Fibroblast of lung (primary cell): ENCODE results near the gene ZDHHC8. TPM values are rescaled to one million over a fixed set of nuclear protein-coding genes. Genes with fewer than 3 reads are reported as not detected.

Experiments
- DNase-seq, 2 donors: peaks; one replicate each; pipeline versions ENCODE4 v3.0.0 to v3.0.0-alpha.2; 2010; ENCODE audit warnings: low read depth in 2 of 2
- H2AFZ ChIP-seq: 2 replicates; pipeline ENCODE4 v1.5.1; 2012; ENCODE audit warnings: low read length, control low read depth, inconsistent platforms
- H3K27ac ChIP-seq: 2 replicates; pipeline ENCODE4 v1.5.1; 2011; ENCODE audit warnings: low read length, control low read depth; ENCODE audit not compliant: insufficient read depth
- H3K27me3 ChIP-seq: 2 replicates; pipeline ENCODE4 v1.5.1; 2011; ENCODE audit warnings: mild to moderate bottlenecking, low read length; ENCODE audit not compliant: control insufficient read depth, insufficient read depth
- H3K36me3 ChIP-seq: 2 replicates; pipeline ENCODE4 v1.5.1; 2011; ENCODE audit warnings: low read length; ENCODE audit not compliant: control insufficient read depth, insufficient read depth
- H3K4me1 ChIP-seq: 2 replicates; pipeline ENCODE4 v1.5.1; 2011; ENCODE audit warnings: low read length; ENCODE audit not compliant: control insufficient read depth, insufficient read depth; ENCODE audit errors: extremely low read depth
- H3K4me2 ChIP-seq: 2 replicates; pipeline ENCODE4 v1.5.1; 2011; ENCODE audit warnings: low read length, control low read depth; ENCODE audit not compliant: insufficient read depth; ENCODE audit errors: extremely low read depth
- H3K4me3 ChIP-seq, 4 experiments: fragments of 200-600 bp in 1 of 4; sonication (generic) in 1 of 4; replicated peaks in 1 of 4; 2 replicates each; pipeline ENCODE4 v1.5.1; 2011 to 2016; ENCODE audit warnings: low read length in 4 of 4, low read depth in 3 of 4, mild to moderate bottlenecking in 3 of 4, control low read depth in 2 of 4, inconsistent platforms in 1 of 4, mixed read lengths in 1 of 4; ENCODE audit not compliant: insufficient read depth in 1 of 4; ENCODE audit errors: control extremely low read depth in 1 of 4
- H3K79me2 ChIP-seq: 2 replicates; pipeline ENCODE4 v1.5.1; 2012; ENCODE audit warnings: mild to moderate bottlenecking, low read length, inconsistent platforms; ENCODE audit not compliant: control insufficient read depth, insufficient read depth
- H3K9ac ChIP-seq: 2 replicates; pipeline ENCODE4 v1.5.1; 2011; ENCODE audit warnings: mild to moderate bottlenecking, low read length, control low read depth; ENCODE audit not compliant: insufficient read depth
- H3K9me3 ChIP-seq: 2 replicates; pipeline ENCODE4 v1.5.1; 2012; ENCODE audit warnings: low read depth, low read length; ENCODE audit not compliant: control insufficient read depth, insufficient read depth
- H4K20me1 ChIP-seq: 2 replicates; pipeline ENCODE4 v1.5.1; 2011; ENCODE audit warnings: low read length; ENCODE audit not compliant: control insufficient read depth, insufficient read depth; ENCODE audit errors: extremely low read depth
- EZH2 ChIP-seq: IDR thresholded peaks from 2 replicates; pipeline ENCODE4 v1.5.1; 2012; ENCODE audit warnings: low read length, control low read depth, mild to moderate bottlenecking; ENCODE audit errors: missing control alignments
- polyA plus RNA-seq, 2 donors: library from polyadenylated mRNA; depleted of rRNA in 1 of 2; stranded (reverse) in 1 of 2; unstranded in 1 of 2; fragments of >200 nt; gene quantifications; 2 replicates each; pipeline ENCODE4 v1.2.1, GENCODE V29; 2011 to 2012; ENCODE audit warnings: missing spikeins in 1 of 2
- total RNA-seq: library from RNA; depleted of rRNA; stranded (reverse); fragments of >200 nt; gene quantifications from 2 replicates; pipeline ENCODE4 v1.2.1, GENCODE V29; 2014
- TF ChIP-seq, protein P1 (sequence below), 2 donors: IDR thresholded peaks in 1 of 2; conservative IDR thresholded peaks in 1 of 2; 1 replicate in 1 of 2; 2 replicates in 1 of 2; pipeline ENCODE4 v1.5.1; 2011 to 2012; ENCODE audit warnings: low read length in 2 of 2, control low read depth in 1 of 2, inconsistent platforms in 1 of 2, low read depth in 1 of 2, mild to moderate bottlenecking in 1 of 2

The ZDHHC8 gene
- total and polyA plus RNA-seq, 2 donors (not counting 1 experiment from before 2014, with no cell fraction given), result 6.6 to 26.2 TPM

DNA sequence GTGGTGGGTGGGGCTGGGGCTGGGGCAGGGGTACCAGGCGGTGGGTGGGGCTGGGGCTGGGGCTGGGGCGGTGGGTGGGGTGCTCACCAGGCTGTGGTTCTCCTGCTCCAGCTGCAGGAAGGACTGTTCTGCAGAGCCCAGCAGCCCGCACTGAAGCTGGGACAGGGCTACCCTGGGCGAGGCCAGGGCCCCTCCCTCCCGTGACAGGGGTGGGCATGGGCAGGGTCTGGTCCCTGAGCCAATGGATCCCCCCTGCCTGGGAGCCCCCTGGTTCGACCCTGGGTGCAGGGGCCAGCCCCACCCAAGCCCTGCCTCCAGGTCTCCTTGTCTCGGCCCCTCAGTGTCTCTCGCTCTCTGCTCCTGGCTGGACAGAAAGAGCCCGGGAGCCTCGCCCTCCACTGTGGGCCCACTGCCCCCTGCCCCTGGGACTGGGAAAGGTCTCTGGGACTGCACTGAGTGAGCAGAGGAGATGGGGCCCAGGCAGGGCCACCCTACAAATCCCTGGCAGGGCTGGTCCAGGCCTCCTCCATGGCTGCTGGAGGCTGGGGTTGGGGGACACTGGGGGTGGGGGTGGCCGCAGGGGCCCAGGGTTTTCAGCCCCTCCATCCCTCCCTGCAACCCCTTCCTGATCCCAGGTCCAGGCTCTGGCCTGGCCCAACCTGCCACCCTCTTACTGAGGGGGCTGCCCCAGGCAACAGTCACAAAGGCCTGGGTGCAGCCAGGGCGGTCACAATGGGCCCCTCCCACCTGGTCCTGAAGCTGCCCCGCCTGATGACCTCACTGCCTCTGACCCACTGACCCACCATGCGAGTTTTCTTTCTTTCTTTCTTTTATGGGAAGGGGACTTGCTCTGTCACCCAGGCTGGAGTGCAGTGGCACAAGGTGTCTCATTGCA, 19.0 kb downstream of the ZDHHC8 start, which contains the start of gene CCDC188:
TSS of gene CCDC188 (minus strand) at position 675 of the 895 bp plus-strand sequence. CDS start at position 606, 69 bp downstream.
- Histone ChIP-seq H3K4me1 (no peaks in the 10 kb centered on the region), H2AFZ (no peak within 1 kb of the TSS), H3K4me3 (no peak within 1 kb of the TSS), H3K9me3 (no peaks in the 10 kb centered on the region), H4K20me1 (no peaks in the 10 kb centered on the region), H3K27ac (no peak within 1 kb of the TSS), H3K9ac (no peak within 1 kb of the TSS), H3K4me2 (no peak within 1 kb of the TSS), H3K36me3 (no peaks in the 10 kb centered on the region), H3K79me2 (no peaks in the 10 kb centered on the region), H3K27me3 (no peaks in the 10 kb centered on the region)
- DNase-seq, result no peak
- TF ChIP-seq, protein P1, sequence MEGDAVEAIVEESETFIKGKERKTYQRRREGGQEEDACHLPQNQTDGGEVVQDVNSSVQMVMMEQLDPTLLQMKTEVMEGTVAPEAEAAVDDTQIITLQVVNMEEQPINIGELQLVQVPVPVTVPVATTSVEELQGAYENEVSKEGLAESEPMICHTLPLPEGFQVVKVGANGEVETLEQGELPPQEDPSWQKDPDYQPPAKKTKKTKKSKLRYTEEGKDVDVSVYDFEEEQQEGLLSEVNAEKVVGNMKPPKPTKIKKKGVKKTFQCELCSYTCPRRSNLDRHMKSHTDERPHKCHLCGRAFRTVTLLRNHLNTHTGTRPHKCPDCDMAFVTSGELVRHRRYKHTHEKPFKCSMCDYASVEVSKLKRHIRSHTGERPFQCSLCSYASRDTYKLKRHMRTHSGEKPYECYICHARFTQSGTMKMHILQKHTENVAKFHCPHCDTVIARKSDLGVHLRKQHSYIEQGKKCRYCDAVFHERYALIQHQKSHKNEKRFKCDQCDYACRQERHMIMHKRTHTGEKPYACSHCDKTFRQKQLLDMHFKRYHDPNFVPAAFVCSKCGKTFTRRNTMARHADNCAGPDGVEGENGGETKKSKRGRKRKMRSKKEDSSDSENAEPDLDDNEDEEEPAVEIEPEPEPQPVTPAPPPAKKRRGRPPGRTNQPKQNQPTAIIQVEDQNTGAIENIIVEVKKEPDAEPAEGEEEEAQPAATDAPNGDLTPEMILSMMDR (conservative IDR thresholded peaks at IDR 0.05 in 1 of 2, IDR thresholded peaks at IDR 0.05 in 1 of 2; ENCODE audit: low read depth in 1 of 2, low read length in 2 of 2), result no peak
- TF ChIP-seq EZH2, result no peak

GRCh38 chr22:20151276-20151588, 19.6 kb downstream of the ZDHHC8 start:
- no peaks in the 10 kb centered on the region for H3K36me3 ChIP-seq
- H3K4me2 ChIP-seq, result no peak overlapping the region
- no peaks in the 10 kb centered on the region for H3K79me2 ChIP-seq
- DNase-seq, result no peak
- no peak overlapping the region for H2AFZ ChIP-seq
- H4K20me1 ChIP-seq, result no peaks in the 10 kb centered on the region
- no peak overlapping the region for H3K9ac ChIP-seq
- TF ChIP-seq EZH2, result no peak
- no peak overlapping the region for H3K4me3 ChIP-seq
- H3K9me3 ChIP-seq, result no peaks in the 10 kb centered on the region
- no peak overlapping the region for H3K27ac ChIP-seq
- no peaks in the 10 kb centered on the region for H3K27me3 ChIP-seq
- H3K4me1 ChIP-seq, result no peaks in the 10 kb centered on the region

DNA sequence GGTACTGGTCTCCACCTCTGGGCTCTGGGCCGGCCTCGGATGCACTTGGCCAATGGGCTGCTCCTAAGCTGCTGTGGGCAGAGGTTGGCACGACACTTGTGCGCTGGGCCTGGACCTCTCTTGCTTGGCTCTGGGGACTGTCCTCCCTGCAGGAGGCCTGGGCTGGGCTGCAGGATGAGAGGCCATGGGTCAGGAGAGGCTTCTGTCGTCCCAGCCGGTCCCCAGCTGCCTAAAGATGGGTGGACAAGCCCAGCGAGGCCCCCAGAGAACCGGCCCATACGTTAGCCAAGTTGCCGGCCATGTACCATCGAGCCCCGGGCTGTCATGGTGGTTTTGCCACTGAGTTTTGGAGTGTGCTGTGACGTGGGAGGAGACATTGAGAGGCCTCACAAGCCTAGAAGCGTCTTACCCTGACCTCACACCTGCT, 20.9 kb downstream of the ZDHHC8 start:
- no peaks in the 10 kb centered on the region for H3K36me3 ChIP-seq
- H3K4me3 ChIP-seq, result no peak overlapping the region
- no peak overlapping the region for H3K27ac ChIP-seq
- H2AFZ ChIP-seq, result no peak overlapping the region
- H3K79me2 ChIP-seq, result no peaks in the 10 kb centered on the region
- no peak overlapping the region for H3K9ac ChIP-seq
- DNase-seq, result no peak
- TF ChIP-seq, protein P1 (conservative IDR thresholded peaks at IDR 0.05 in 1 of 2, IDR thresholded peaks at IDR 0.05 in 1 of 2; ENCODE audit: low read depth in 1 of 2, low read length in 2 of 2), result no peak
- no peak for TF ChIP-seq EZH2
- H3K4me1 ChIP-seq, result no peaks in the 10 kb centered on the region
- no peaks in the 10 kb centered on the region for H3K27me3 ChIP-seq
- H3K9me3 ChIP-seq, result no peaks in the 10 kb centered on the region
- no peak overlapping the region for H3K4me2 ChIP-seq
- no peaks in the 10 kb centered on the region for H4K20me1 ChIP-seq
